EL (cell line): Measurements from ENCODE around the gene IRF2BP1.

Experiments
- DNase-seq: peaks from one replicate; pipeline ENCODE4 v3.0.0-alpha.2; 2016

IRF2BP1 gene, protein sequence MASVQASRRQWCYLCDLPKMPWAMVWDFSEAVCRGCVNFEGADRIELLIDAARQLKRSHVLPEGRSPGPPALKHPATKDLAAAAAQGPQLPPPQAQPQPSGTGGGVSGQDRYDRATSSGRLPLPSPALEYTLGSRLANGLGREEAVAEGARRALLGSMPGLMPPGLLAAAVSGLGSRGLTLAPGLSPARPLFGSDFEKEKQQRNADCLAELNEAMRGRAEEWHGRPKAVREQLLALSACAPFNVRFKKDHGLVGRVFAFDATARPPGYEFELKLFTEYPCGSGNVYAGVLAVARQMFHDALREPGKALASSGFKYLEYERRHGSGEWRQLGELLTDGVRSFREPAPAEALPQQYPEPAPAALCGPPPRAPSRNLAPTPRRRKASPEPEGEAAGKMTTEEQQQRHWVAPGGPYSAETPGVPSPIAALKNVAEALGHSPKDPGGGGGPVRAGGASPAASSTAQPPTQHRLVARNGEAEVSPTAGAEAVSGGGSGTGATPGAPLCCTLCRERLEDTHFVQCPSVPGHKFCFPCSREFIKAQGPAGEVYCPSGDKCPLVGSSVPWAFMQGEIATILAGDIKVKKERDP

GRCh38 chr19:45885556-45886426 is at the start of gene IRF2BP1:
IRF2BP1 (minus strand) TSS chr19:45886141; CDS start chr19:45885774, 367 bp downstream.
- DNase-seq = peak; percentile 93

GRCh38 chr19:45935267-45935666 is 49.3 kb upstream of the IRF2BP1 start:
- DNase-seq = no peak

GRCh38 chr19:45934551-45935230 is 48.8 kb upstream of the IRF2BP1 start:
- no peak for DNase-seq

DNA sequence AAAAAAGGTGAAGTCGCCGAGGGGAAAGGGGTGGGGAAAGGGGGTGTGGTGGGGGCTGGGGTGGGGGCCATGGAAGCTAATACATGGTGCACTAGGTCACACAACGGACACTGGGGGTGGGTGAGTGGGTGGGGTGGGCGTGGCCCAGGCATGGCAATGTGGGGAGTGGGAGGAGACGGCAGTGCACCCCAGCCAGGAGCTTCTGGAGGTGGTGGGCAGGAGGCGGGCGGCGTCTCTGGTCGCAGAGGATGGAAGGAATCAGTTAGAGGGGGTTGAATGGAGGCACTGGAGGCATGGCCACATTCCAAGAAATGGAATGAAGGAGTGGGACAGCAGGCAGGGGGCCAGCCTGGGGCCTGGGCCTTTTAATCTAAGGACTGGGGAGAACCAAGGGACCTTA is 47.8 kb upstream of the IRF2BP1 start:
- DNase-seq = no peak

DNA sequence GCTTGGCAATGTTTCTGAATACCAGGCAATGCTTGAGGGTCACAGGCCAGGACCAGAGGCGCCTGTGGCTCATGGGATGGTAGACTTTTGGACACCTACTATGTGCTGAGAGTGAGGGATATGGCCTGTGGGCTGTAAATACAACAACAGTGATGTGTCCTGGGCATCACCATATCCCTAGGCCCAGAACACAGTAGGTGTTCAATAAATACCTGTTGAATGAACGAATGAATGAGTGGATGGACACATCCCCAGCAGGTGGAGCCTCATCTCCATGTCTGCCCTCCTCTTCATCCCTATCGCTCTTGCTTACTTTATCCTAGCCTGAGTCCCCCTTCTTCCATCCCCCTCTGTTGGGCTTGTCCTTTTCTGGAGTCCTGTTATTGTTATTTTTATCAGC is 45.1 kb upstream of the IRF2BP1 start:
- DNase-seq = no peak

GRCh38 chr19:45929247-45929646 is 43.3 kb upstream of the IRF2BP1 start:
- DNase-seq = no peak

DNA sequence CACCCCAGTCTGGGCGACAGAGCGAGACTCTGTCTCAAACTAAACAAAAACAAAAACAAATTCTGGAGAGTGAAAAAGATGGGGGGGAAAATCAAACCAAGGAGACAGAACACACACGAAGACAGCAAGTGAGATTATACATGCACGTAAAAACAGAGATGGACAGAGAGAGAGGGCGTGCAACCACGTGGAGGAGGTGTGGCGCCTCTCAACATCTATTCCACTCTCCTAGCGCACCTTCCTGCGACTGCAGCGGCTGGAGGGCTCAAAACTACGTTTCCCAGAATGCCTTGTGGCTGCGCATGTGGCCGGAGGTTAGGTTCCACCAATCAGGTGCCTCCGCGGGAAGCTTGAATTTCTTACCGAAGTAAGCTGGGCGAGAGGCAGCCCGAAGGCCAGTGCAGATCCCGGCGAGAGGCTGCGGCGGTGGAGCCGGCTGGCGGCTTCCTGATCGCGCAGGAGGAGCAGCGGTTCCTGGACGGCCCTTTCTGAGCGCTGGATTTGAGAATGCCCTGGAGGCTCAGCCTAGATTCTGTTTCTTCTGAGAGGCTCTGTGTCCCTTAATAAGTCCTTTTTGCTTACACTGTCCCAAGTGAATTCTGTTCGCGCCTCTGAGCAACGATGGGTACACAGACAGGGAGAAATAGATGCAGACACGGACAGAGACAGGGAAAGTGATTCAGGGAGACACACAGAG is 41.8 kb upstream of the IRF2BP1 start:
- DNase-seq = peak; percentile 92

GRCh38 chr19:45924891-45925447 is 39.0 kb upstream of the IRF2BP1 start:
- no peak for DNase-seq

DNA sequence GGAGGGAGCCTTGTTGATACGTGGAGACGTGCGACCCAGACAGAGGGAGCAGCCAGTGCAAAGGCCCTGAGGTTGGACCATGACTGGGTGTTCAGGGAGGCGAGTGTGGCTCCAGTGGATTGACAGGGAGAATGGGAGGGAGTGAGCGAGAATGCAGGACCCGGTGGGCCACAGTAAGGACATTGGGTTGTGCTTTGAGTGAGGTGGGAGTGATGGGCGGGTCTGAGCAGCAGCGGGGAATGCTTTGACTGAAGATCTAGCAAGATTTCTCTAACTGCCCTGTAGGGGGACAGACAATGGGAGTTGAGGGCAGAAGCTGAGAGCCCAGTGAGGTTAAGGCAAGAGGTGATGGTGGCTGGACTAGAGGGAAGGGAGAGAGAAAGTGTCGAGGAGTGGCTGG is 36.3 kb upstream of the IRF2BP1 start:
- DNase-seq = peak; percentile 20

DNA sequence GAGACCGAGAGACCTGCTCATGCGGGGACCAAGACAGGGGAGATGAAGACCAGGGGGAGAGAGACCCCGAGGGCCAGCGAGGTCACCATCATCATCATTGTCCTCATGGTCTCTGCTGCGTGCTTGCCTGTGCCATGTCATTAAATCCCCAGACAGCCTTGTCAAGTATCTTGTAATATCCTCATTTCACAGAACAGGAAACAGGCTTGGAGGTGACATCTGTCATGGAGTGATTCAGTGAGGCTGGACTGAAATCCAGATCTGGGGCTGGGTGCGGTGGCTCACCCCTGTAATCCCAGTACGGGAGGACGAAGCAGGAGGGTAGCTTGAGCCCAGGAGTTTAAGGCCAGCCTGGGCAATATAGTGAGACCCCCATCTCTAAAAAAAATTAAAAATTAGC is 34.5 kb upstream of the IRF2BP1 start:
- no peak for DNase-seq

GRCh38 chr19:45919678-45920077 is 33.7 kb upstream of the IRF2BP1 start:
- DNase-seq = no peak

DNA sequence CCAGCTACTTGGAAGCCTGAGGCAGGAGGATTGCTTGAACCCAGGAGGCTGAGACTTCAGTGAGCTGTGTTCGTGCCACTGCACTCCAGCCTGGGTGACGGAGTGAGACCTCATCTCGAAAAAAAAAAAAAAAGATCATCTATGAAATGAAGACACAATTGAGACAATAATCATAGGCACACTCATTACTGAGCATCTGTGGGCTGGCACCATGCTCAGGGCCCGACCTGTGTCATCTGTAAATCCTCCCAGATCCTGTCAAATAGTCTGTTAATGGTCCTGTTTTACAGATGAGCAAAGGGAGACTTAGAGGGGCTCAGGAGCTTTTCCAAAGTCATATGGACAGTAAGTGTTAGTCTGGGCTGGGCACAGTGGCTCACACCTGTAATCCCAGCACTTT is 32.8 kb upstream of the IRF2BP1 start:
- DNase-seq = no peak

- DNase-seq = no peak
Measured at GRCh38 chr19:45917421-45918091, 31.6 kb upstream of the IRF2BP1 start.

- peak; percentile 17 for DNase-seq
Measured at GRCh38 chr19:45913874-45914830, 28.2 kb upstream of the IRF2BP1 start, which contains the start of gene NANOS2. NANOS2 (minus strand) TSS chr19:45914778; CDS start chr19:45914693, 85 bp downstream.

- no peak for DNase-seq
Measured at GRCh38 chr19:45911291-45911690, 25.4 kb upstream of the IRF2BP1 start.

GRCh38 chr19:45908956-45909355 is 23.0 kb upstream of the IRF2BP1 start:
- peak; percentile 30 for DNase-seq

- peak; percentile 47 for DNase-seq
Measured at GRCh38 chr19:45906221-45906620, 20.3 kb upstream of the IRF2BP1 start.

GRCh38 chr19:45905011-45905410 is 19.1 kb upstream of the IRF2BP1 start:
- no peak for DNase-seq

DNA sequence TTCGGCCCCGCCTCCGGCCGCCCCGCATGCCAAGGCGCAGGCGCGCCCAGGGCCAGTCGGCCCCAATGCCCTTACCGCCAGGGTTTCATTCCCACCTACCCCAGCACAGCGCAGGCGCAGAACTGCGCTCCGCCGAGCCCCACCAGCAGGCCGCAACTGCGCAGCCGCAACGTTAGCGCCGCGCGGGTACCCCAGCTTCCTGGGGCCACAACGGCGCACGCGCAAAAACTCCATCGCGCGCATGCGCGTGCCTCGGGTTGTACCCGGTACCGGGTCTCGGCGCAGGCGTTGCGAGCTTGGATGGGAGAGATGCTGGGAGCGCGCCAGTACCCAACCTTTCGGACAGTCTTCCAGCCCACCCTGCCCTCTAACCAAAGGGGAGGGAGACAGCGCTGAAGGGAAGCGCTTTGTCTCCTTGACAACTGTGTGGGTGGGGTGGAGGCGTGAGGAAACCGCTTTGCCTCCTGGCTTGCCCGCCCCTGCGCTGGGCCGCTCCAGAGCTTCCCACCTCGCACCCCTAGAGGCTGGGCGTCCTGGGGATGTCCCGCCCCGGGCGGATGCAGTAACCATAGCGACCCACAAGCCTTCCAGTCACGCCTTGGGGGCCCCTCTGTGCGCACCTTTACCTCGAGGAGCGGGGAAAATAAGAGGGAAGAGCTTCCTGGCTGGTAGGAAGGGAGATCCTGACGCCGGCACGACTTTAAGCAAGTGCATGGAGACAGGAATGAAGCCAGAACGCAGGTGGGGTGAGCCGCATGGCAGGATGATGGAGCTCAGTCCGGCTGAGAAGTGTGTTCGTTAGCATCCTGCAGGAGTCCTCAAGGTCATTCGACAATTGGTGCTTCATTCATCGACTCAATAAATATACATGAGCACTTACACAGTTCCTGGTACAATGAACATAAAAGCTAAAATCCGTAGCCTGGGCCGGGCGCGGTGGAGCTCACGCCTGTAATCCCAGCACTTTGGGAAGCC is 17.0 kb upstream of the IRF2BP1 start:
- DNase-seq = peak; percentile 97
